Upper lobe of left lung (tissue), 4 donors: ENCODE data around the gene TMEM217.

Source experiments
- CTCF ChIP-seq, 6 experiments: fragments of 450-650 bp in 4 of 6; fragments of 200-600 bp in 2 of 6; sonication (generic) in 2 of 6; IDR thresholded peaks; one replicate each; pipeline ENCODE4 v1.5.1; 2016 to 2019; ENCODE audit warnings: antibody characterized with exemption in 6 of 6
- POLR2A ChIP-seq, 4 donors: fragments of 450-650 bp; IDR thresholded peaks; one replicate each; pipeline ENCODE4 v1.5.1; 2016 to 2017; ENCODE audit warnings: antibody characterized with exemption in 4 of 4, mild to moderate bottlenecking in 2 of 4

GRCh38 chr6:37257320-37257633 lies 667 bp downstream of the TMEM217 start:
- no peak for TF ChIP-seq POLR2A (IDR thresholded peaks at IDR 0.05)
- no peak for TF ChIP-seq CTCF (IDR thresholded peaks at IDR 0.05)
